GM12891 (cell line): Measurements from ENCODE around the gene TGM6.

Experiments
- POLR2A ChIP-seq: IDR thresholded peaks from 2 replicates; pipeline ENCODE4 v1.6.1; 2011; ENCODE audit warnings: low read depth, low read length, control low read depth
- POLR2AphosphoS5 ChIP-seq: IDR thresholded peaks from 2 replicates; pipeline ENCODE4 v1.6.1; 2011; ENCODE audit warnings: low read depth, low read length, control low read depth
- TAF1 ChIP-seq: IDR thresholded peaks from 2 replicates; pipeline ENCODE4 v1.6.1; 2011; ENCODE audit warnings: low read depth, low read length, control low read depth

DNA sequence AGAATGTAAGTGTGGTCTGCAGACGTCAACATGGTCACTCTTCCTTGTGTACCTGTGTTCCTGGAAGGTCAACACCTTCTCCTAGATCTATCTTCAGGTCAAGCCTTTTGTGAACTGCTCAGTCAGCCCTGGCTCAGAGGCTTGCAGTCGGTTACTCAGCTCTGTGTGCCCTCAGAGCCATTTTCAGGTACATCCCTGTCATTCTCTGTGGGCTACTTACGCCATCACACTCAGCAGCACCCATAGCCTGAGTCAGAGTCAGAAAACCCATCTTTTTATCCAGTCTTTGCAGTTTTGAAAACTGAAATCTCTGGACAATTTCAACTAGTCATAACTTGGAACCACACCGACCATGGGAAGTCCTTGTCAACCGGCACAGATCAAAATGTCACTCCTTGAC is 49.6 kb upstream of the TGM6 start:
- TF ChIP-seq TAF1 (no peak), POLR2A (no peak), POLR2AphosphoS5 (no peak)
